Liver (tissue), 9 donors: ENCODE results near the gene TMEM260. TPM values are rescaled to one million over a fixed set of nuclear protein-coding genes. Genes with fewer than 3 reads are reported as not detected.

Experiments
- DNase-seq: peaks from one replicate; pipeline ENCODE4 v3.0.0-alpha.2; 2017; ENCODE audit warnings: low spot score
- H3K27ac ChIP-seq, 2 donors: one replicate each; pipeline ENCODE4 v1.7.0; 2013; ENCODE audit warnings: inconsistent platforms in 2 of 2, low read length in 2 of 2, control low read depth in 1 of 2, low read depth in 1 of 2, mild to moderate bottlenecking in 1 of 2
- H3K27me3 ChIP-seq, 4 donors: one replicate each; pipeline versions ENCODE4 v1.6.1 to v1.7.0; 2013; ENCODE audit warnings: low read length in 3 of 4, inconsistent platforms in 1 of 4, mild to moderate bottlenecking in 1 of 4, moderate library complexity in 1 of 4; ENCODE audit not compliant: control insufficient read depth in 4 of 4, insufficient read depth in 4 of 4
- H3K36me3 ChIP-seq, 4 donors: one replicate each; pipeline versions ENCODE4 v1.6.1 to v1.7.0; 2013; ENCODE audit warnings: low read length in 3 of 4, mild to moderate bottlenecking in 3 of 4, low read depth in 1 of 4, moderate library complexity in 1 of 4; ENCODE audit not compliant: control insufficient read depth in 4 of 4, insufficient read depth in 3 of 4
- H3K4me1 ChIP-seq, 4 donors: one replicate each; pipeline versions ENCODE4 v1.6.1 to v1.7.0; 2013; ENCODE audit warnings: low read length in 3 of 4, mild to moderate bottlenecking in 3 of 4, moderate library complexity in 1 of 4; ENCODE audit not compliant: control insufficient read depth in 4 of 4, insufficient read depth in 4 of 4
- H3K4me3 ChIP-seq, 3 donors: one replicate each; pipeline versions ENCODE4 v1.6.1 to v1.7.0; 2013; ENCODE audit warnings: low read length in 3 of 3, control low read depth in 1 of 3, low read depth in 1 of 3, mild to moderate bottlenecking in 1 of 3
- H3K9ac ChIP-seq, 2 donors: one replicate each; pipeline ENCODE4 v1.7.0; 2013; ENCODE audit warnings: low read length in 2 of 2, mild to moderate bottlenecking in 2 of 2, moderate library complexity in 2 of 2, control low read depth in 1 of 2, low read depth in 1 of 2
- H3K9me3 ChIP-seq, 4 donors: one replicate each; pipeline versions ENCODE4 v1.6.1 to v1.7.0; 2013; ENCODE audit warnings: low read length in 3 of 4; ENCODE audit not compliant: control insufficient read depth in 4 of 4
- CTCF ChIP-seq: fragments of 150-350 bp; IDR thresholded peaks from 2 replicates; pipeline ENCODE4 v1.5.1; 2017; ENCODE audit warnings: improper control_type of control experiment, low read depth, low read length; ENCODE audit not compliant: missing input control
- EGR1 ChIP-seq, 2 donors: IDR thresholded peaks; 2 replicates each; pipeline ENCODE4 v1.6.1; 2016 to 2018; ENCODE audit warnings: antibody characterized with exemption in 2 of 2, low read depth in 2 of 2
- FOXA1 ChIP-seq: IDR thresholded peaks from 2 replicates; pipeline ENCODE4 v1.6.1; 2016; ENCODE audit warnings: antibody characterized with exemption
- FOXA2 ChIP-seq: IDR thresholded peaks from 2 replicates; pipeline ENCODE4 v1.6.1; 2016; ENCODE audit warnings: antibody characterized with exemption
- GABPA ChIP-seq, 2 donors: IDR thresholded peaks in 1 of 2; conservative IDR thresholded peaks in 1 of 2; 2 replicates each; pipeline ENCODE4 v1.6.1; 2016; ENCODE audit warnings: antibody characterized with exemption in 2 of 2, mild to moderate bottlenecking in 1 of 2, moderate library complexity in 1 of 2
- HNF4A ChIP-seq, 2 donors: conservative IDR thresholded peaks; 2 replicates each; pipeline ENCODE4 v1.6.1; 2016; ENCODE audit warnings: antibody characterized with exemption in 2 of 2, mild to moderate bottlenecking in 2 of 2
- HNF4G ChIP-seq: IDR thresholded peaks from 2 replicates; pipeline ENCODE4 v1.6.1; 2016; ENCODE audit warnings: antibody characterized with exemption
- NR2F2 ChIP-seq: IDR thresholded peaks from 2 replicates; pipeline ENCODE4 v1.6.1; 2016; ENCODE audit warnings: antibody characterized with exemption
- RAD21 ChIP-seq, 2 donors: IDR thresholded peaks; 2 replicates each; pipeline ENCODE4 v1.6.1; 2016; ENCODE audit warnings: antibody characterized with exemption in 2 of 2, mild to moderate bottlenecking in 2 of 2
- REST ChIP-seq: IDR thresholded peaks from 2 replicates; pipeline ENCODE4 v1.6.1; 2016; ENCODE audit warnings: antibody characterized with exemption, mild to moderate bottlenecking
- RXRA ChIP-seq, 2 donors: IDR thresholded peaks; 2 replicates each; pipeline ENCODE4 v1.6.1; 2017 to 2018; ENCODE audit warnings: antibody characterized with exemption in 2 of 2, mild to moderate bottlenecking in 1 of 2
- TAF1 ChIP-seq: conservative IDR thresholded peaks from 2 replicates; pipeline ENCODE4 v1.6.1; 2016; ENCODE audit warnings: antibody characterized with exemption, mild to moderate bottlenecking
- ZBTB33 ChIP-seq: IDR thresholded peaks from 2 replicates; pipeline ENCODE4 v1.6.1; 2016; ENCODE audit warnings: antibody characterized with exemption
- WGBS: extraction: QIAGEN DNeasy Blood & Tissue Kit; methylation state at CpG from one replicate; pipeline ENCODE4 v1.1.7; 2013; 5-methylcytosine and 5-hydroxymethylcytosine counted together
- polyA plus RNA-seq, 2 donors: library from polyadenylated mRNA; stranded (reverse) in 1 of 2; unstranded in 1 of 2; fragments of 200-250 nt in 1 of 2; fragments of >200 nt in 1 of 2; fragmentation: Nextera tagmentation in 1 of 2; extraction: Ambion mirVana in 1 of 2; gene quantifications; one replicate each; pipeline versions ENCODE4 v1.2.1 to v1.2.3, GENCODE V29; 2013 to 2015
- total RNA-seq, 2 donors: library from RNA; depleted of rRNA; stranded (reverse); fragments of >200 nt; gene quantifications; one replicate each; pipeline ENCODE4 v1.2.3, GENCODE V29; 2014
- TF ChIP-seq, protein P1 (sequence below): IDR thresholded peaks from 2 replicates; pipeline ENCODE4 v1.6.1; 2016; ENCODE audit warnings: antibody characterized with exemption
- TF ChIP-seq, protein P2 (sequence below): IDR thresholded peaks from 2 replicates; pipeline ENCODE4 v1.6.1; 2016; ENCODE audit warnings: antibody characterized with exemption
- donor health status: healthy.
- donor health status: healthy.
- donor health status: healthy.
- donor health status: healthy.
- donor health status: healthy.

TMEM260 gene
- total and polyA plus RNA-seq, 4 donors = 4.9 to 11.6 (median 9.0) TPM

GRCh38 chr14:56552615-56553014 is 27.0 kb upstream of the TMEM260 start (continued):
- no peak for TF ChIP-seq REST

GRCh38 chr14:56554301-56554700 is 25.3 kb upstream of the TMEM260 start:
- Histone ChIP-seq H3K9me3 (no peaks in the 10 kb centered on the region), H3K36me3 (no peaks in the 10 kb centered on the region), H3K4me3 (no peak overlapping the region), H3K27me3 (no peaks in the 10 kb centered on the region), H3K4me1 (peaks cover 0 to 10% (median 0%) of the 10 kb centered on the region in 4 donors), H3K27ac (no peak overlapping the region), H3K9ac (no peak overlapping the region)
- DNase-seq = no peak
- TF ChIP-seq, protein P1, sequence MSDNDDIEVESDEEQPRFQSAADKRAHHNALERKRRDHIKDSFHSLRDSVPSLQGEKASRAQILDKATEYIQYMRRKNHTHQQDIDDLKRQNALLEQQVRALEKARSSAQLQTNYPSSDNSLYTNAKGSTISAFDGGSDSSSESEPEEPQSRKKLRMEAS = no peak
- TF ChIP-seq FOXA1 (no peak), EGR1 (IDR thresholded peaks at IDR 0.05; ENCODE audit: low read depth in 2 of 2) (no peak), HNF4G (no peak), RAD21 (IDR thresholded peaks at IDR 0.05) (no peak), GABPA (IDR thresholded peaks at IDR 0.05 in 1 of 2, conservative IDR thresholded peaks at IDR 0.05 in 1 of 2) (no peak), HNF4A (conservative IDR thresholded peaks at IDR 0.05) (no peak), CTCF (no peak), FOXA2 (no peak), RXRA (IDR thresholded peaks at IDR 0.05) (no peak), TAF1 (no peak), REST (no peak), NR2F2 (no peak), ZBTB33 (no peak)
- TF ChIP-seq, protein P2, sequence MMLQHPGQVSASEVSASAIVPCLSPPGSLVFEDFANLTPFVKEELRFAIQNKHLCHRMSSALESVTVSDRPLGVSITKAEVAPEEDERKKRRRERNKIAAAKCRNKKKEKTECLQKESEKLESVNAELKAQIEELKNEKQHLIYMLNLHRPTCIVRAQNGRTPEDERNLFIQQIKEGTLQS = no peak
- WGBS = 91% methylated on average over 6 of the region's 6 CpGs
